ENCODE data around the gene NPIPA7.
"Not testable (repeated sequence)": the region's sequence is repeated elsewhere in the genome, so short reads cannot be mapped to it uniquely, and the experiment has no call there.

NPIPA7 gene

DNA sequence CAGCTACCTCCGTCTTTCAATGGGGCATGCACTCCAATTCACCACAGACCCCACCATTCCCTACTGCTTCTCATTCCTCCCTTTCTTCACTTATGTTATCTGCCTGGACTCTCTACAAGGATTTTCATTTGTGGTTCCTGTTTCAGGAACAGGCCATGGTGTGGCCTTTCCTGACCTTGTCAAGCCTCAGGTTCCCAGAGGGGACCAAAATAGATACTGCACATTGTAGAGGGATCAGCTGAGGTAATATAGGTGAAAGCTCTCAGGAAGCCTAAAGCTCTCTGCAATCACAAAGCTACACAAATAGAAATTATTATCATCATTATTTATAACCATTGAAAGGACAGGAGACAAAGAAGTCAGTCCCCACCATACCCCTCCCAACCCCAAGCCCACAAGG lies 41.6 kb downstream of the NPIPA7 start:
- DNase-seq: not testable (repeated sequence)

DNA sequence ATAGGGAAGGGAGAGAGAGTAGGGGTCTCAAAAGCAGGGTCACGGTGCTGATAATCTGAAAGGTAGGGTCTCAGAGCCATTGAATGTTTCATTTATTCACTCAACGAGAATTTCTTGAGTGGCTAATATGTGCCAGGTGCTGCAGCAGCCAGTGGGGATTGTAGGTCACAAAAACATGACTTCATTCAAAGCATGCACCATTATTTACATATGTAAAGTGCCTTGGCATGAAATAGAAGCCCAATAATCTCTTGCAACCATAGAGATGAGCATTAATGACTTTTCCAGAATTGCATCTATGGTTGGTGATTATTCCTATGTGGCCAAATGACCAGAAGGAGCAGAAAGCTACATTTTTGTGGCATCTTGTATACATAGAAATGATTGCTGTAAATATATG lies 46.2 kb downstream of the NPIPA7 start:
- not testable (repeated sequence) for DNase-seq

DNA sequence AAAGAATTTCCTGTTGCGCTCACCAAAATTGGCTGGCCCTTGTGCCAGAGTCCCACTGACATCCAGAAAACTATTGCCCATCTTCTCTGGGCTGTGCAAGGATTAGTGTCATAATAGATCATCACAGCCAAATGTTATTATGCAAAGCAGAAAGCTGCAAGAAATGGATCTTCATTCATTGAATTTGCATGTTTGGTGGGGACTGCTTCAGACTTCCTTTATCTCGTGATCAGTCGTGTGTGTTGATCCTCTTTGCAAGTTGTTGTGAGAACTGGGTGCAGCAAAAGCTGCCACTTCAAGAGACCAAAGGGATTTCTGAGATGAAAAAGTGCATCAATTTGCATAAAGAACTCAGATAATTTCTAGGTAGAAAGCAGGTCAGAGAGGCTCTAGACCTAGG lies 52.2 kb downstream of the NPIPA7 start:
- DNase-seq: not testable (repeated sequence)

DNA sequence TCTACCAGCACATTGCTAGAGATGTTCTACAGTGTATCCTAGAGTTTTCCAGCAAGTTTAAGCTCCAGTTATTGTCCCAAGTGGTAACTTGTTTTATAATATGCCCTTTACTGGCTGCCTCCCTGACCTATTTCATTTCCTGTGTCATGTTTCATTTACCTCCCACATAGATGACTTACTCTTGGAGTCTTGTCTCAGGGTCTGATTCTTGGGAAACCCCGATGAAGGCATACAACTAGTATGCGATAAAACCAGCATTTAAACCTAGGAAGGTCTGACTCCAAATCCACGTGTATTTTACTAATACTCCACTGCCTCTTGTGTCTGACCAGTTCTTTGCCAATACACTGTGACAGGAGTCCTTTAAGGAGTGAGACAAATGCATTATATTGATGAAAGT lies 55.8 kb downstream of the NPIPA7 start:
- DNase-seq: not testable (repeated sequence)

DNA sequence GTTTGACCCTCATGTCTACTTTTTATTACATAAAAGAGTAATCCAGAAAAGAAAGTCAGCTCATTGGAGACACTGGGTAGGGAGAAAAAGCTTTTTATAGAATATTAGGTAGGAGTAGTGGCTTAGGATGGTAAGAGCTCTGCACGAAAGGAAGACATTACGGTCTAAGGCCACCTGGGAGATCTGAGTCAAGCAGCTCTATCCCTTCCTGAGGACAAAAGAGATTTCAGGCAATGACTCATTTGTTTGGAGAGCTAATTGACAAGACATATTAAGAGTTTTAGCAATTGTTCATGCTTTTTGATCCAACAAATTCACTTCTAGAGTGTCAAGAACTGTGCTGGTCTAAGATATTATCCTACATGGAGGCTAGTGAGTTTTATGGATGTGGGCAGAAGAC lies 62.5 kb downstream of the NPIPA7 start:
- DNase-seq: not testable (repeated sequence)

Measured in activated CD4-positive, alpha-beta T cell treated with anti-CD3 and anti-CD28 coated beads, Interleukin-2, amount 50 U/mL, for 4 hours (primary cell).